EL (cell line): ENCODE measurements around the gene SP140L.
"Not testable (repeated sequence)": the region's sequence is repeated elsewhere in the genome, so short reads cannot be mapped to it uniquely, and the experiment has no call there.

ENCODE experiments used
- DNase-seq: peaks from one replicate; pipeline ENCODE4 v3.0.0-alpha.2; 2016

The SP140L gene

DNA sequence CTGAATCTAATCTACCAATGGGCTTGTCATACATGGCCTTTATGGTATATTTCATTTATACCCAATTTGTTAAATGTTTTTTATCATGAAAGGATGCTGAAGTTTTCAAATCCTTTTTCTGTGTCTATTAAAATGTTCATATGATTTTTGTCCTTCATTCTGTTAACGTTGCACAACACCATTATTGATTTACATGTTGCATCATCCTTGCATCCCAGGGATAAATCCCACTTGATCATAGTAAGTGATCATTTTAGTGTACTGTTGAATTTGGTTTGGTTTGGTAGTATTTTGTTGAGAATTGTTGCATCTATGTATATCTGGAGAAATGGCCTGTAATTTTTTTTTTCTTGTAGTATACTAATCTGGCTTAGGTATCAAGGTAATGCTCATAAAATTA, 98.4 kb downstream of the SP140L start:
- no peak for DNase-seq

DNA sequence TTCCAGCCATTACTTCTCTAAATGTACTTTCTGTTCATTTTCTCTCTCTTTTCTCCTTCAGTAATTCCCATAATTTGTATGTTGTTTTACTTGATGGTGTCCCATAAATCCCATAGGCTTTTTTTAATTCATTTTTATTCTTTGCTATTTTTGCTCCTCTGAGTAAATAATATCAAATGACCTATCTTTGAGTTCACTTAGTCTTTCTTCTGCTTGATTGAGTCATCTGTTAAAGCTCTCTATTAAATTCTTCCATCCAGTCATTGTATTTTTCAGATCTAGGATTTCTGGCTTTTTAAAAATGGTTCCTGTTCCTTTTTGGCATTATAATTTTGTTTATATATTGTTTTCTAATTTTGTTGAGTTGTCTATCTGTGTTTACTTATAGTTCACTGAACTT, 102.5 kb downstream of the SP140L start:
- DNase-seq: no peak

DNA sequence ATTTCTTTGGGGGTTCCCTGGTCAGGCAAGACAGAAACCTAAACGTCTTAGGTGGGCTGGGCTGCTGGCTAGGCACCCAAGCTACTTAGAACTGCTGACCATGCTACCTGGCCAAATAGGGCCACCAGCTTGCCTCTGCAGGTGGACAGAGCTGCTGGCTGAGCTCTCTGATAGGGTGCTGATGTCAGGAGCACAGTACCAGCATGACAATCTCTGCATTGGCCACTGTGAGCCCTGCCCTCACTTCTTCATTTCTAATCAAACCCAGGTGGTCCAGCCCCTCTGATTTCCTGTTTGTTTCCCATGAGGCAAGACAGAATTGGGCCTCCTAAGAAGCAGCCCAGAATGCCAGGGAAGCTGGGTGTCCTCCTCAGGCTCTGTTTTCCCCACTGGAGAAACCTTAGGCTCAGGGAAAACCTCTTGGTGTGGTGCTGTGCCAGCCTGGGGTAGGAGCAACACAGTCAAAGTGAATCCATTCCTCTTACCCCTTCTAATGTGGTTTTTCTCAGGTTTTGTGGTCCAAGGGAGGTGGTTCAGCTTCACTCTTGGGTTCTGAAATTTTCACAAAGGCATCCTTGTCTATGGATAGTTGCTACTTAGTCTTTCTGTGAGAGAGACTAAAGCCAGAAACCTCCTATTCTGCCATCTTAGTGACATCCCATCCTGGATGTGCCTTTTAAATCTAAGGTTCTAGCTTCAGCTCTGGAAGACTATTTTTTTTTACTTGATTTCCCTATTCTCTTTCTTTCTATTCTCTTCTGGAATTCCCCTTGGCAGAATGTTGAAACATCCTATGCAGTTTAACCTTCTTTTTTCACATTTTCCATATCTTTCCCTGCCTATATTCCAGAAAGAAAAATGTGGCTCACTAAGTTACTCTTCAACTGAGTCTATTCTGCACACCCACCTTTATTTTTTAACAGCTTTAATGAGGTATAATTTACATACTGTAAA, 104.2 kb downstream of the SP140L start:
- no peak for DNase-seq

DNA sequence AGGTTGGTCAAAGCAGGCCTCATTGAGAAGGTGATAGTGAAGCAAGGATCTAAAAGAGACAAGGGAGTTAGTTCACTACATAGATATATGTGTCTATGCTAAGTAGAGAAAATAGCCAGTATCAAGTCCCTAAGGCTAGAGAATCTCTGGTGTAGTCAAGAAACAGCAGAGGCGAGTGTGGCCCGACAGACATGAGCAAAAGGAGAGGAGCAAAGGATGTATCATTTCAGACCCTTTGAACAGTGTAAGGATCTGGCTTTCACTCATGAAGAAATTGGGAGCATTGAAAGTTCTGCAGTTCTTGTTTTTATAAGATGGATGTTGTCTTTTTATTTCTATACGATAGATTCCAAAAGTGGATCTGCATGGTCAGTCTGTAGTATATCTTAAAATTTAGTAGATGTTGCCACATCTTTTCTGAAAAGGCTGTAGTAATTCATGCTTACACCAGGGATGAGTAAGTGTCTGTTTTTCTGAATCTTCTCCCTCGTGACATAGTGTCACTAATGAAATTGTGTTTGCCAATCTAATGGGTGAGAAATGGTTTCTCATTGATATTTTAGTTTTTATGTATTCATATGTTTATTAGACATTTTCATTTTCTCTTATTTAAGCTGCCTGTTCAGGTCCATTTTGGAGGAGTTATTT, 107.8 kb downstream of the SP140L start:
- no peak for DNase-seq

DNA sequence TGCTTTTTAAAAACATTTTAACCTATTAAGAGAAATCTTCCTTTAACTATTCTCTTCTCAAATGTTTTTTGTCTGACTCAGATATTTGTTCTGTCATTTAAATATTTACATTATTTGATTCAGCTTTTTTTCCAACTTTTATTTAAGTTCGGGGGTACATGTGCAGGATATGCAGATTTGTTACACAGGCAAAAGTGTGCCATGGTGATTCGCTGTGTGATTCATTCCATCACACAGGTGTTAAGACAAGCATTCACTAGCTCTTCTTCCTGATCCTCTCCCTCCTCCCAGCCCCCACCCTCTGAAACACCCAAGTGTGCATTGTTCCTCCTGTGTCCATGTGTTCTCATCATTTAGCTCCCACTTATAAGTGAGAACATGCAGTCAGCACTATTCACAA, 108.4 kb downstream of the SP140L start:
- DNase-seq: no peak

DNA sequence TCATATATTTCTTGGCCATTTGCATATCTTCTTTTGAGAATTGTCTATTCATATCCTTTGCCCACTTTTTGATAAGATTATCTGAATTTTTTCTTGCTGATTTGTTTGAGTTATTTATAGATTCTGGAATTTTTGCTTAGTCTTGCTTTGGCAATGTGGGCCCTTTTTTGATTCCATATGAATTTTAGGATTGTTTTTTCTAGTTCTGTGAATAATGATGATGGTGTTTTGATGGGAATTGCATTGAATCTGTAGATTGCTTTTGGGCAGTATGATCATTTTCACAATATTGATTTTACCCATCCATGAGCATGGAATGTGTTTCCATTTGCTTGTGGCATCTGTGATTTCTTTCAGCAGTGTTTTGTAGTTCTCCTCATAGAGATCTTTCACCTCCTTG, 112.1 kb downstream of the SP140L start:
- not testable (repeated sequence) for DNase-seq

DNA sequence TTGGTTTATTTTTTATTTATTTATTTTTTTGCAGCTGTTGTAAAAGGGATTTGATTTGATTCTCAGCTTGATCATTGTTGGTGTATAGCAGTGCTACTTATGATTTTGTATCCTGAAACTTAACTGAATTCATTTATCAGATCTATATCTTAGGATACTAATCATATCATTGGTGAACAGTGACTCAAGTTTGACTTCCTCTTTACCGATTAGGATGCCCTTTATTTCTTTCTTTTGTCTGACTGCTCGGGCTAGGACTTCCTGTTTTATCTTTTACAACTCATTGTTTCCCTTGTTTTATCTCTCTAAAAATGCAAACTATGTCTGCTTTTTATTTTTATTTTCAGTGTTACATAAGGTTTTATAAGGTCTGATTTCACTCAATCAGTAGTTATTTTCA, 112.6 kb downstream of the SP140L start:
- no peak for DNase-seq

DNA sequence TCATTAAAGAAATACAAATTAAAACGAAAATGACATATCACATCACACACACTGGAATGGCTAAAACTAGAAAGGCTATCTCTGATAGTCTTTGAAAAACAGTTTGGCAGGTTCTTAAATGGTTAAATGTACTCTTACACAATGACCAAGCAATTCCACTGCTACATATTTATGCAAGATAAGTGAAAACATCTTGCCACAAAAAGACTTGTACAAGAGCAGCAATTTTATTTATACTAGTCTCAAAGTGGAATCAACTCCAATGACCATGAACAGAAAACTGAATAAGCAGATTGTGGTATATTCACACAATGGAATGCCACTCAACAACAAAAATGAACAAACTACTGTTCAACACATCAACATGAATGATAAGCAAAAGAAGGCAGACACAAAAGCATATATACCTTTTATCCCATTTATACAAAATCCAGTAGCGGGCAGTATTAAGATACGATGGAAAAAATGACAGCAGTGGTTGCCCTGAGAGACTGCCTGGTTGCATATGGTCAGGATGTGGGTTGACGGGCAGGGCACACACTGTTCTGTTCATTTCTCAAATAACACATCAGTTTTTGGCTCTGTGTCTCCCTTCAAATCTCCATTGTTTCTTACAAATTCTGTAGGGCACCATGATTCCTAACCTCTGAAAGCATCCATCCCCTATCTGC, 114.4 kb downstream of the SP140L start:
- DNase-seq: no peak

DNA sequence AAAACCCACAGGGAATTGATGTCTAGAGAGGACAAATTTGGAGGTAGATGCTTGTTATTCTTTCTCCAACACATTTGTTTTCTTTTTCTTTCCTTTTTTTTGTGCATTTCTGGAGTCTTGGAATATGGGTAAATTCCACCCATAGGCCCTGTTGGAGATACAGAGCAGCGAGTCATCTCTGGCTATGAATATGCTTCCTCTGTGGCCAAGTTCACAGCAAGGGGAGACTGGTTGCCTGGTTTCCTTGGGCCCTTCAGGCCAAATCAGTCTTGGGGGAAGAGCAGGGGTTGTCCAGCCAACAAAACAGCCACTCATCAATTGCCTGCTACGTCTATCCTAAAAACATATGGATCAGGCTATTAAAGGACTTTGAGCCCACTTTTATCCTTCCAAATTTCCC, 116.5 kb downstream of the SP140L start:
- DNase-seq: peak; percentile 81

DNA sequence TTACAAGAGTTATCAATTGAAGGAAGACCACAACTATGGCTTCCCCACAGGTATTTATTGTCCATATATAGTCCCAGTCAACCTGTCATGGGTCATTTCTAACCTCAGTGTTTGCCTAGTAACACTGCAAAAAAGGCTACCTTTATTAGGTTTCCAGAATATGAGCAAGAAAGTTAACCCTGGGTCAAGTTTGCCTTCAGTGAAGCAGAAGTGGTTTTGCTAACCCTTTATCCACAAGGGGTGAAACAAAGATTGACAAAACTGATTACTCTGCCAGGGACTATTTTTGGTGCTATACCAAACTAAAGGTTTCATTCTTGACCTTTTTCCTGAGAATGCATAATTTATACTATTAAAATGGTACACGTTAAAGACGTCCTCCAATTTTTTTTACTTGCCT, 117.8 kb downstream of the SP140L start:
- DNase-seq: no peak

DNA sequence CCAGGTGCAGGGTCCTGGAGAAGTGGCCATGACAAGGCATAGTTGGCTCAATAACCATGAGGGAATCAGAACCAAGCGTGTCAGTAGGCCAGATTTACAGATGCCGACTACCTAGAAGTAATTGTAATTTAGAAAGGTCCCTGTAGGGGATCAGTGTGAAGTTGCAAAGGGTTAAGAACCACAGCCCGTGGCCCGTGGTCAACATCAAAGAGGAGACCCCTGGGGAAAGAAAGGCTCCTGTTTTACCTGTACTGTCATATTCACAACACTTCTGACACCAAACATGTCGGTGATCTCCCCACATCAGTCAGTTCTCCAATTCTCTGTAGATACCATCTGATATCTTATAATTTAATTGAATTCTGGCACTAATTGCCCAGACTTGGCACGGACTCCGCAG, 120.0 kb downstream of the SP140L start:
- no peak for DNase-seq

DNA sequence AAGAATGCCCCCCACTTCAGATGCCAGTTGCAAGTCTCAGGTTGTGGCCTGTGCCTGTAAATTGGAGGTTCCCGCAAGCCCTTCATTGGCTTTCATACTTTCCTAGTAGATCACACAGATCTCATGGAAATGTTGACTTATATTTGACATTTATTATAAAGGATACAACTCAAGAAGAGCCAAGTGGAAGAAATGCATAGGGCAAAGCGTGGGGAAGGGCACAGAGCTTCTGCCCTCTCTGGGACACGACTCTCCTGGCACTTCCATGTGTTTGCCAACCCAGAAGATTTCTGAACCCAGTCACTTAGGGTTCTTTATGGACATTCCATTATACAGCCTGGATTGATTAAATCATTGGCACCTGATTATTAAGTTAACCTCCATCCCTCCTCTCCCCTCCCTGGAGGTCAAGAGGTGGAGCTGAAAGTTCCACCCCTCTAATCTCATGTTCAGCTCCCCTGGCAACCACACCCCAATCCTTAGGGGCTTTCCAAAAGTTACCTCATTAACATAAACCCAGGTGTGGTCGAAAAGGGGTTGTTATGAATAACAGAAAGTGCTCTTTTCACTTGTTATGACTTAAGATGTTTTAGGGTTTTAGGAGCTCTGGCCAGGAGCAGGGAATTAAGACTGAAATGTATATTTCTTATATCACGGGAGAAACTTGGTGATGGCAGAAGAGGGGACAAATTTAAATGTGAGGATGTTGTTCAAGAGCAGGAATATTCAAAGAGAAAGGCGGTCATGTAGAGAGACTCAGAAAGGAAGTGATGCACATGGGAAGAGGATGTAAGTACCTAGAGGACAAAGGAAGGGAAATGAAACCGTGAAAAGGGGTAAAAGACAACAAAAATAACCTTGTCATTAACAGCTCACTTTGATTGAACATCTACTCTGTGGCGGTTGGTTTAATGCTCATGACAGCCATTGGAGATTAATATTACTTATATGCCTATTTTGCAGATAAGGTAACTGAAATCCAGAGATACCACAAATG, 120.8 kb downstream of the SP140L start:
- no peak for DNase-seq

DNA sequence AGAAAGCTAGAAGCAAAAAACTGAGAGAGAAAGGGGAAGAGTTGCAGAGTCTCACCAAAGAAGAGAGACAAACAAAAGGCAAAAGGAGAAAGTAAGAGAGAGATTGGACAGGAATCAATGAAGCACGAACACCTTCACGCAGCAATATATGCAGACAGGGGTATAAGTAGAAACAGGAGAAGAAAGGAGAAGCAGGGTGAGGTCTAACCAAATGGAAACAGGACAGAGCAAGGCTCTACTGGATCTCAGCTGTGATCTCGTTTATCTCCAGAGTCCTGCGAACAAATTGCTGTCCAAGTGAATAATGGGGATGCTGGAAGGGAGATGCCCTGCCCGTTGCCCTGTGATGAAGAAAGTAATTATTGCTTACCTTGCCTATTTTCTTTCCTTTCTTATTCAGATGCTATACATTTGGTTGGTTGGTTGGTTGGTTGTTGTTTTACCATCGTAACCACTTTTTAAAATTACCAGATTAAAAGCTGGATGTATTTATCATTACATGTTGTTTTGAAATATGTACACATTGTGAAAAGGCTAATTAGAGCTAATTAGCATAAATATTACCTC, 123.0 kb downstream of the SP140L start:
- no peak for DNase-seq

DNA sequence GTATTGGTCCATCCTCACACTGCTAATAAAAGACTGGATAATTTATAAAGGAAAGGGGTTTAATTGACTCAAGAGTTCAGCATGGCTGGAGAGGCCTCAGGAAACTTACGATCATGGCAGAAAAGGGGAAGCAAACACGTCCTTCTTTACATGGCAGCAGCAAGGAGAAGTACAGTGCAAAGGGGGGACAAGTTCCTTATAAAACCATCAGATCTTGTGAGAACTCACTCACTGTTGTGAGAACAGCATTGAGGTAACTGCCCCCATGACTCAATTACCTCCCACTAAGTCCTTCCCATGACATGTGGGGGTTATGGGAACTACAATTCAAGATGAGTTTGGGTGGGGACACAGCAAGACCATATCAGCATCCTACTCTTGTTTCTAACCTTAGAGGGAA, 126.0 kb downstream of the SP140L start:
- no peak for DNase-seq
